ENCODE measurements around the gene PTPRT.

The PTPRT gene

GRCh38 chr20:42785041-42785440 lies 404.7 kb downstream of the PTPRT start:
- DNase-seq: no peak

DNA sequence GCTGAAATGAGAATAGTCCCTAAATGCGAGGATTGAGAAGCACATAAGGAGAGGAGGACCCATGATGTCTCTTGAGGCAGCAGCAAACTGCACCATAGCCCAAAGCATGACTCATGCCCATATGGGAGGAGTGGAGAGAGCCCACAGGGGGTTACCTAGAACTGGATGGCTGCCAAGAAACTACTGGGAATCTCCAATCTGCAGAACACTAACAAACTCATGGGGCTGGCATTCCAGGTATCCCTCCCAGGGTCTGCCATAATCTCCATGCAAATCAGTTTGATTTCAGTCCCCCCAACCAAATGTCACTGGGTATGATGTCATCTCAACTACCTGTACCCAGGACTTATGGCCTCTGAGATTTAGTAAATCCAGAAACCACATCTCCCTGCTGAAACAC lies 410.5 kb downstream of the PTPRT start:
- no peak for DNase-seq

- DNase-seq: no peak
These were observed 413.8 kb downstream of the PTPRT start for GRCh38 chr20:42775866-42776265.

- no peak for DNase-seq
These were observed 414.7 kb downstream of the PTPRT start for GRCh38 chr20:42775037-42775436.

- DNase-seq: no peak
These were observed 426.7 kb downstream of the PTPRT start for GRCh38 chr20:42763015-42763414.

DNA sequence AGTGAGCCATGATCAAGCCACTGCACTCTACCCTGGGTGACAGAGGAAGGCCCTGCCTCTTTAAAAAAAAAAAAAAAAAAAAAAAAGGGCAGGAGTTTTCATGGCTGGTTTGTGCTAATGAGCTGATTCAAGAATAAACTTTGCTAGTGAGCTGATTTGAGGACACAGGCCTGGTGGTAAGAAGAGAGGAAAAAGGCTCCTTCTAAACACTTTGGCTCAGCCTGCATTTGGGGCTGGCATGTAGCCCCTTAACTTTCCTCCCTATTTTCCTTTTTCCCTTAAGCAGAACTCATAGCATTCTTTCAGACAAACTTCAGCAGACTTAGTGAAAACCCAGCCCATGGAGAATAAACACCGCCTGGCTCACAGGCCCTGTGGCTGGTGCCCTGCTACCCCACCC lies 432.7 kb downstream of the PTPRT start:
- DNase-seq: no peak

DNA sequence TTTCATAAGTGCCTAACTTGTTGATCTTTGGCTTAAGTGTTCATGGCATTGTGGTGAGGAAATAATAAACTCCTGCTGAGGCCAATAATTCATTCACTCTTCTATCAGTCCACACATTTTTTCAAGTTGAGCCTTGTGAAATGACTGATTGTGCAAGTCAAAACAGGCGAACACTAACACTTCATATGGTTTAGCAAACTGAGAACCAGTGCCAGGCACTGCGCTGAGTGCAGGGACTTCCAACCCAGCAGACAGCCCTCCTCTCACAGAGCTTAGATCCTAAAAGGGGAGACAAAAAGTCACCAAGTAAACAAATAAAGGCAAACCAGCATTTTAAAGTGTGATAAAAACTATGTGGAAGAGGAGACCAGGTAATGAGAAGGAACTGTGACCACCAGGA lies 435.0 kb downstream of the PTPRT start:
- no peak for DNase-seq

DNA sequence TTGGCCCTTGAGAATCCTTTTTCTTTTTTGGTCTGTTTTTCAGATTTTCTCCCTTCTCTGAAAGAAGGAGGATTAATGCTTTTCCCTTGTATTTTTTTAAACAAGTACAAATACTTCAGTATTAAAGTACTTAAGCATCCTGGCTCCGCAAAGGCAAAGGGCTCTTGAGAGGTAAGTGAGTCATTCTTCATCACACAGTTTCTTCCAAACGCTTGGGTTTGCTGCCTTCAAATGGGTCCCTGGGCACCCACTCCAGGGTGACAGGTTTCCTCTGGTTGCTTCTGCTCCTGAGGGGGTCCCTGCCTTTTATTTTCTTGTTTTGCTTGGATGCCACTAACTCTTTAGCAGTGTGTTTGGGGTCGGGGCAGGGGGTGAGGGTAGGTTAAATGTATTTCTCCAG lies 437.1 kb downstream of the PTPRT start:
- DNase-seq: no peak

- DNase-seq: no peak
These were observed 440.1 kb downstream of the PTPRT start for GRCh38 chr20:42749556-42749955.

- no peak for DNase-seq
These were observed 441.8 kb downstream of the PTPRT start for GRCh38 chr20:42747765-42748411.

GRCh38 chr20:42744756-42745465 lies 444.8 kb downstream of the PTPRT start:
- DNase-seq: no peak

DNA sequence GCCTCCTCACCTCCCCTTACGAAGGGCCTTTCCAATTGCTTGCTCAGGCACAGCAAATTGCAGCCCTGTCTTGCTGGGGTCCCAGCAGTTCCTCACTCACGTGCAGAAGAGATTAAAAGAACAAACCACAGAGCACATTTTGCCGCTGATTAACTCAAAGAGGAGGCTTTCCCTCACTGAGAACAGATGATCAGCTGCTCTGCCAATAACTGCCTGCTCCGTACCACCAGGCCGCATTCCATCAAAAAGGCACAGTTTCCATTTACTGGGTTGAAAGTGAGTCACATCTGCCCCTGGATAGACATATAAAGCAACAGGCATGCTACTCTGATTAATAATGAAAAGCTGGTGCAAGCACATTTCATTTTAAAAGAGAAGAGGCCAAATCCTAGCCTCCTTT lies 446.8 kb downstream of the PTPRT start:
- DNase-seq: no peak

DNA sequence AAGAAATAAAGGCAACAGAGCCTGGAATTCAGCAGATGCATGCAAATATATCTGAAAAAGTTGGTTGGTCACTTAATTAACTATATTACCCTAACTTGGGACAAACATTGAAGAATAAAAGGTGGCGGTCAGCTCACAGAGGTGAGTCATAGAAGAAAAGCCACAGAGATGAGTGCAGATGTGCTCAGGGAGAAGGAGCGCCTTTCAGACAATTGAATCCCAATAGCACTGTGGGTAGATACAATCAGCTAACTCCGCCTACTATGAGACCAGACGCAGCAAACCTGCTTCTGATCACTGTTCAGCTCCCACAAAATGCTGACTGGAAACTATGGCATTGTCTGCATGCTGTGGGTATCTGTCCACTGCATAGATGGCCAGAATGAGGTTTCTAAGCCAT lies 447.8 kb downstream of the PTPRT start:
- DNase-seq: no peak

DNA sequence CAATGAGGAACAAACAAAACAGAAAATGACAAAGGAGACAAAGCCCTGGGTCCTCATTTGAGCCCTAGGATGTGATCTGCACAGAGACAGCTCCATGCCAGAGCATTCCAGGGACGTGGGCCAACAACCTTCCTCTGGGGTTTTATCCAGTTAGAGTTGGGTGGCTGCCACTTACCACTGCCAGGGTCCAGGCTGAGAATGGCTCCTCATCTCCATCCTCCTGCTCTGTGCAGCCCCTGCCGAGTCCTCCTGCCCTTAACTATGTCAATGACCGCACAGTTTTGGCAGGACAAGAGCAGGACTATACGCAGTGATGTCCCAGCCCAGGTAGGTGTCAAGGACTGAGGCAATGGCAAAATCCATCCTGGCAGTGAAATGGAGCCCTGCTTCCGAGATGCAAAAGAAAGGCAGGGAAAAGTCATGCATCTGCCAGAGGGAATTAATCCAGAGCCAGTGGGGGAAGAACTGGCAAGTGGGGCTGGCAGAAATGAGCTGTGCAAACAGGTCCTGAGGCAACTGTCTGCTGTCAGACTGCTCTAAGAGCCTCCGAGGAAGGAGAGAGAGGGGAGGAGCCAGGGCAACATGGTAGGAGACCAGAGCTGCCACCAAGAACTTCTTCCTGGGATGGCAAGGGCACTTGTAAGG lies 449.4 kb downstream of the PTPRT start:
- DNase-seq: no peak

DNA sequence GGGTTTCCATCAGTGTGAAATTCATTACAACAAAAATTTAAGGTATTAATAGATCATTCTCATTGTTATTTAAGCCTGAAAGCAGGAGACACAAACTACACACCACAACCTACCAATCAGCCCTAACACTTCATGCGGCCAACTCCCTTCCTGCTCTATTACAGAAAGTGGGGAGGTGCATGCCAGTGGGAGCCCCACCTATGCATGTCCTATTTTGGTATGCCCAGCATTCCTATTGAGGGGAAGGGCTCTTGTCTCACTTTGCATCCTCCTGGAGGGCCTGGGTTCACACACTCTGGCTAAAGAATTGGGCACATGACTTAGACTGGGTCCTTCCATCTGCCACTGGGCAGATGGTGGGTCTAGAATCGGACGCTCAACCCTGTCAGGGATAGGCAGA lies 450.0 kb downstream of the PTPRT start:
- no peak for DNase-seq

DNA sequence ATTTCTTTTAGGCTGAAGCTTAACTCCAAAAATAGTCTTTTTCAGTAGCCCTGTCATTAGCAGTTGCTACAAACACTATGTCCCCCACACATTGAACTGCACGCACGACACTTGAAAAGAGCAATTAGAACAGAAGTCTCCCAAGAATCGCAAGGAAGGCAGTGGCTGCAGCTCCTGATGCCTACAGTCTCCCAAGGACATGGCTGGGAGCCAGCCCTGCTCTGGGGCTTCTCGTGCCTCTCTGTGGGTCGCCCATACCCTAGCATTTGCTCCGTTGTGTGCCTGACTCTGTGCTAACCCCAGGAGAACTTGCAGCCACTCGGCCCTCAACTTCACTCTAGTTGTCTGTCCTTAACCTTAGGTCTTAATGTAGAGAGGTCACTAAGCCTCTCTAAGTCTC lies 454.2 kb downstream of the PTPRT start:
- no peak for DNase-seq

DNA sequence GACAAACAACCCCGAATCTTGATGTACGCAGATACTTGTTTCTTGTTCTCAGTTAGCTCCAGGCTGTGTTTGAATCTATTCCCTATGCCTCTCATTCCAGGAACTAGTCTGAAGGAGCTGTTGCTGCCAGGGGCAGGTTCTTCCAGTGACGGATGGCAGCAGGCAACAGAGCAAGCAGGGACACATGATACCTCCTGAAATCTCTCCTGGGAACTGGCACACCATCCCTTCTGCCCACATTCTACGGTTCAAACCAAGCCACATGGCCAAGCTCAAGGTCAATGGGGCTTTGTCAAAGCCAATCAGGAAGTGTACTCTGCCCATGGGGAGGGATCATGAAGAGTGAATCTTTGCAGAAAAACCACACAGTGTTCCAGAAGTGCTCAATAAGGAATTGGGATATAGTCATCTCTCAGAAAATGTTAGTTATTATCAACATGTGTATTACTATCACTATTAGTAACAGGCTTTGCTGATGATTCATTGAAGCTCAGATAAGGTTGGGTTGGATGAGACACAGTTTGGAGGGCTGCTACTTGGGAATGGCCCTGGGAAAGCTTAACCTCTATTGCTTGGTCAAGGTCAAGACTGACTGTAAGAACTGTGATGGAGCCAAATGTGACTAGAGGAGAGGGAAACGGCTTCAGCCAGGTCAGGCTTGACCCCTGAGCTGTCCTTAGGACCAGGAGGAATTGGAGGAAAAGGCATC lies 454.9 kb downstream of the PTPRT start:
- no peak for DNase-seq

- DNase-seq: no peak
These were observed 467.8 kb downstream of the PTPRT start for GRCh38 chr20:42721923-42722322.

DNA sequence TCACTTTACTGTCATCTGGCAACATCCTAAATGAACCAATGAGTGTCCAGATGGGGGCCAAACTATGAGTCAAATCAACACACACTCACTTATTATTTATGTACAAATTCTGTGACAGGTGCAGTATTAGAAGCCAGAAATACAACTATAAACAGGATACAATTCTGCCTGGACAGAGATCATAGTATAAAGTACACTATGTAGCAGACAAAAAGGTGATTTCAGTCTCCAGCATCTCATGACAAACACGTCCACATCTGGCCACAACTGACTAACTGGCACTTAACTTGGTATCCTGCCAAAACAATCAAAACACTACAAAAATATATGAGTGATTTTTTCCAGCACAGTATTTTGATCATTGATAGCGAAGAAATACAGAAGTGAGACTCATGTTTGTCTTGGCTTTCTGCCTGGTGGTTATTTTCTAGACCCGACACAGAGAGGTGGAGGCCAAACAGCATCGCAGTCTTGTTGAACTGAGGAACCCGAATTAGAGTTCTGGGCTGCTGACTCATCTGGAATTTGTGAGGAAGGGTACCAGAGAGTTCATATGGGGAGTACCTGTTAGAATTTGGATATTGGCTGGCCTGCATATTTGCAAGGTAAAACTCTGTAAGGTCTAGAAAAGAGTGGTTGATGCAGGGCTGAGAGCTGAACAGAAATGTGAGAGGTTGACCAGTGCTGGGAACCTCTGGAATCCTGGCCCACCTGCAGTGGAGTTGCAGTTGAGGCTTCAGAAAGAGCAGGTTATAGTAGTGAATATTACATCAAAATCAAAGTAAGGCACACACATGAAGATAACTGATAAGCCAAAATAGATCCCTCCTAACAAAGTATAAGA lies 475.2 kb downstream of the PTPRT start:
- DNase-seq: no peak

GRCh38 chr20:42708266-42708665 lies 481.4 kb downstream of the PTPRT start:
- no peak for DNase-seq

GRCh38 chr20:42706759-42707158 lies 482.9 kb downstream of the PTPRT start:
- no peak for DNase-seq

GRCh38 chr20:42705550-42705949 lies 484.2 kb downstream of the PTPRT start:
- DNase-seq: no peak

- DNase-seq: no peak
These were observed 486.0 kb downstream of the PTPRT start for GRCh38 chr20:42703744-42704143.

Measured in NCI-H1694 (cell line).